CD14-positive monocyte (primary cell): Measurements from ENCODE around the gene PDE8B. TPM values are rescaled to one million over a fixed set of nuclear protein-coding genes. Genes with fewer than 3 reads are reported as not detected.

ENCODE experiments used
- DNase-seq, 3 donors: peaks; one replicate each; pipeline ENCODE4 v3.0.0-alpha.2; 2011 to 2022
- H2AFZ ChIP-seq: 2 replicates; pipeline ENCODE4 v1.6.0; 2012; ENCODE audit warnings: mild to moderate bottlenecking, low read depth, low read length, inconsistent platforms; ENCODE audit not compliant: insufficient read depth, poor library complexity, severe bottlenecking
- H3K27ac ChIP-seq, 2 donors: 1 replicate in 1 of 2; 2 replicates in 1 of 2; pipeline ENCODE4 v1.5.1; 2012 to 2013; ENCODE audit warnings: low read length in 2 of 2, control low read depth in 1 of 2, inconsistent platforms in 1 of 2, low read depth in 1 of 2, mild to moderate bottlenecking in 1 of 2
- H3K27me3 ChIP-seq, 2 donors: one replicate each; pipeline versions ENCODE4 v1.6.0 to v1.6.1; 2011 to 2013; ENCODE audit warnings: low read length in 2 of 2; ENCODE audit not compliant: control insufficient read depth in 2 of 2, insufficient read depth in 2 of 2
- H3K36me3 ChIP-seq, 2 donors: replicated peaks in 1 of 2; 1 replicate in 1 of 2; 2 replicates in 1 of 2; pipeline versions ENCODE4 v1.5.1 to v1.6.1; 2012 to 2013; ENCODE audit warnings: low read length in 2 of 2, control low read depth in 1 of 2, inconsistent platforms in 1 of 2, mild to moderate bottlenecking in 1 of 2; ENCODE audit not compliant: insufficient read depth in 2 of 2, control insufficient read depth in 1 of 2
- H3K4me1 ChIP-seq, 2 donors: 1 replicate in 1 of 2; 2 replicates in 1 of 2; pipeline versions ENCODE4 v1.5.1 to v1.6.1; 2012 to 2013; ENCODE audit warnings: low read length in 2 of 2, control low read depth in 1 of 2, inconsistent platforms in 1 of 2, mild to moderate bottlenecking in 1 of 2, moderate library complexity in 1 of 2; ENCODE audit not compliant: insufficient read depth in 2 of 2, control insufficient read depth in 1 of 2
- H3K4me2 ChIP-seq: replicated peaks from 2 replicates; pipeline ENCODE3; 2012; ENCODE audit warnings: low read length, moderate library complexity, mild to moderate bottlenecking; ENCODE audit not compliant: poor library complexity, severe bottlenecking; ENCODE audit errors: extremely low read depth
- H3K4me3 ChIP-seq, 3 experiments: fragments of 200-600 bp in 1 of 3; sonication (generic) in 1 of 3; replicated peaks in 1 of 3; 1 replicate in 2 of 3; 2 replicates in 1 of 3; pipeline ENCODE4 v1.5.1; 2011 to 2013; ENCODE audit warnings: low read length in 3 of 3, mild to moderate bottlenecking in 3 of 3, control low read depth in 2 of 3, low read depth in 2 of 3, inconsistent platforms in 1 of 3, moderate library complexity in 1 of 3
- H3K79me2 ChIP-seq: 2 replicates; pipeline ENCODE4 v1.6.0; 2012; ENCODE audit warnings: mild to moderate bottlenecking, control low read depth, inconsistent platforms, low read length, moderate library complexity; ENCODE audit not compliant: insufficient read depth
- H3K9ac ChIP-seq: 2 replicates; pipeline ENCODE4 v1.6.0; 2017; ENCODE audit warnings: low read length, mild to moderate bottlenecking; ENCODE audit not compliant: insufficient read depth, poor library complexity, severe bottlenecking
- H3K9me3 ChIP-seq, 2 donors: replicated peaks in 1 of 2; 1 replicate in 1 of 2; 2 replicates in 1 of 2; pipeline versions ENCODE4 v1.5.1 to v1.6.1; 2012 to 2013; ENCODE audit warnings: low read length in 2 of 2, control low read depth in 1 of 2; ENCODE audit not compliant: control insufficient read depth in 1 of 2, insufficient read depth in 1 of 2
- H4K20me1 ChIP-seq: 2 replicates; pipeline ENCODE4 v1.6.0; 2012; ENCODE audit warnings: mild to moderate bottlenecking, low read length, control low read depth, moderate library complexity; ENCODE audit not compliant: insufficient read depth
- H3K27ac Mint-ChIP-seq, 7 donors: one replicate each; pipeline ENCODE4 v1.8.0; 2020; ENCODE audit warnings: mild to moderate bottlenecking in 7 of 7, mixed read lengths in 7 of 7, moderate library complexity in 6 of 7, inconsistent platforms in 2 of 7
- H3K27me3 Mint-ChIP-seq, 3 donors: one replicate each; pipeline ENCODE4 v1.8.0; 2021 to 2022; ENCODE audit warnings: low read depth in 3 of 3, mild to moderate bottlenecking in 3 of 3, mixed read lengths in 3 of 3, moderate library complexity in 3 of 3, inconsistent platforms in 1 of 3
- H3K36me3 Mint-ChIP-seq, 2 donors: one replicate each; pipeline ENCODE4 v1.8.0; 2020; ENCODE audit warnings: mixed read lengths in 2 of 2, inconsistent platforms in 1 of 2, mild to moderate bottlenecking in 1 of 2
- H3K4me1 Mint-ChIP-seq: one replicate; pipeline ENCODE4 v1.8.0; 2020; ENCODE audit warnings: mild to moderate bottlenecking, mixed read lengths
- H3K4me3 Mint-ChIP-seq, 2 donors: one replicate each; pipeline ENCODE4 v1.8.0; 2020; ENCODE audit warnings: mild to moderate bottlenecking in 2 of 2, mixed read lengths in 2 of 2, moderate library complexity in 1 of 2
- H3K9me3 Mint-ChIP-seq, 7 donors: one replicate each; pipeline ENCODE4 v1.8.0; 2020 to 2022; ENCODE audit warnings: mixed read lengths in 7 of 7, mild to moderate bottlenecking in 6 of 7, moderate library complexity in 6 of 7, inconsistent platforms in 2 of 7
- CTCF ChIP-seq: fragments of 200-600 bp; IDR thresholded peaks from one replicate; pipeline ENCODE4 v1.8.0; 2022; ENCODE audit warnings: antibody characterized with exemption, mild to moderate bottlenecking
- WGBS: methylation state at CpG from one replicate; pipeline ENCODE4 v1.1.5; 2013; ENCODE audit warnings: missing lambda C conversion rate; ENCODE audit not compliant: insufficient coverage; 5-methylcytosine and 5-hydroxymethylcytosine counted together
- intact Hi-C, 2 donors: fragments of 100-400 bp; cut with micrococcal nuclease; formaldehyde crosslinking; loops; one replicate each; pipeline versions ENCODE4 v1.15.0 to v1.15.1; 2023
- polyA plus RNA-seq, 3 donors: library from polyadenylated mRNA; depleted of rRNA in 1 of 3; unstranded in 2 of 3; stranded (reverse) in 1 of 3; fragments of 300-500 nt in 2 of 3; fragments of >200 nt in 1 of 3; fragmentation: Illumina TruSeq in 2 of 3; gene quantifications; 1 replicate in 2 of 3; 2 replicates in 1 of 3; pipeline ENCODE4 v1.2.3, GENCODE V29; 2012 to 2021

PDE8B gene
- polyA plus RNA-seq, 3 donors, result 0.11 to 0.61 (median 0.29) TPM

- Mint-ChIP-seq H3K9me3 (peaks cover 0 to 2% (median 0%) of the 10 kb centered on the region in 7 donors), H3K36me3 (no peaks in the 10 kb centered on the region), H3K27me3 (no peaks in the 10 kb centered on the region), H3K27ac (peak overlapping the region in 1 of 7 donors; percentile 13), H3K4me3 (no peak overlapping the region), H3K4me1 (peaks cover 13% of the 10 kb centered on the region)
- no peaks in the 10 kb centered on the region for H3K9me3 ChIP-seq
- H3K9ac ChIP-seq, result no peak overlapping the region
- H3K27ac ChIP-seq, result no peak overlapping the region
- no peak for TF ChIP-seq CTCF
- H3K4me1 ChIP-seq, result no peaks in the 10 kb centered on the region
- no peak overlapping the region for H3K4me2 ChIP-seq
- WGBS, result 80% methylated on average over 1 of the region's 5 CpGs
- H4K20me1 ChIP-seq, result no peaks in the 10 kb centered on the region
- H3K4me3 ChIP-seq, result no peak overlapping the region
- no peak overlapping the region for H2AFZ ChIP-seq
- intact Hi-C loops, result no loop called here
- no peak for DNase-seq
- H3K36me3 ChIP-seq, result no peaks in the 10 kb centered on the region
- H3K79me2 ChIP-seq, result no peaks in the 10 kb centered on the region
- H3K27me3 ChIP-seq, result no peaks in the 10 kb centered on the region
Observed at GRCh38 chr5:77302247-77302646, 91.8 kb downstream of the PDE8B start.

DNA sequence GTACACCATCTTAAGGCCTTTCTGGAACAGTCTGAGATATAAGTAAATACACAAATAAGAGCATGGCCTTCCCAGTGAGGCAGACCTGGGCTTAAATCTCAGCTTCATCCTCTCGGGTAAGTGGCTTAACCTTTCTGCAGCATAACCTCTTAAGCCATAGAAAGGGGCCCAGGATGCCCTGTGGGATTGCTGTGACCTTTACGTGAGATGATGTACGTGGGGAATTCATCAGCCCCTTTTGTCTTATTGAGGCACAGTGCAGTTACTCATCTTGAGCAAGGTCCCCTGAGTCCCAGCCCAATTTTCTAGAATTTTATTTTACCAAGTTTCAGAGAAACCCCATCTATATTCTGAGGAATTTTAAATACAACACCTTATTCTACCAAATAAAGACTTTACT lies 92.2 kb downstream of the PDE8B start:
- 96% methylated on average over 3 of the region's 3 CpGs for WGBS
- intact Hi-C loops, result no loop called here
- Mint-ChIP-seq H3K36me3 (no peaks in the 10 kb centered on the region), H3K9me3 (peaks cover 0 to 2% (median 0%) of the 10 kb centered on the region in 7 donors), H3K4me1 (peaks cover 13% of the 10 kb centered on the region), H3K27me3 (no peaks in the 10 kb centered on the region), H3K4me3 (no peak overlapping the region), H3K27ac (no peak overlapping the region)
- Histone ChIP-seq H3K4me1 (no peaks in the 10 kb centered on the region), H3K27ac (no peak overlapping the region), H3K9ac (no peak overlapping the region), H4K20me1 (no peaks in the 10 kb centered on the region), H3K79me2 (no peaks in the 10 kb centered on the region), H2AFZ (no peak overlapping the region), H3K36me3 (no peaks in the 10 kb centered on the region), H3K9me3 (no peaks in the 10 kb centered on the region), H3K27me3 (no peaks in the 10 kb centered on the region), H3K4me2 (no peak overlapping the region), H3K4me3 (no peak overlapping the region)
- DNase-seq, result no peak
- no peak for TF ChIP-seq CTCF
